Measurements from ENCODE around the gene RNF166. TPM values are rescaled to one million over a fixed set of nuclear protein-coding genes. Genes with fewer than 3 reads are reported as not detected.

RNF166 gene
- polyA plus RNA-seq, 1 donor from 2014 or later, result 34.4 TPM

- no peak for TF ChIP-seq EP300 (conservative IDR thresholded peaks at IDR 0.05; ENCODE audit: poor library complexity, severe bottlenecking)
- no peak for TF ChIP-seq MXI1 (conservative IDR thresholded peaks at IDR 0.05; ENCODE audit: poor library complexity, severe bottlenecking)
- TF ChIP-seq POLR2AphosphoS5 (IDR thresholded peaks at IDR 0.05), result no peak
- no peak for TF ChIP-seq SMC3 (conservative IDR thresholded peaks at IDR 0.05; ENCODE audit: poor library complexity)
- TF ChIP-seq EZH2 (IDR thresholded peaks at IDR 0.05; ENCODE audit: borderline replicate concordance, insufficient read depth, low read length, poor library complexity, severe bottlenecking), result no peak
- no peak for TF ChIP-seq CTCF (IDR thresholded peaks at IDR 0.05; ENCODE audit: poor library complexity, severe bottlenecking)
- no peak for TF ChIP-seq TAF1 (IDR thresholded peaks at IDR 0.05; ENCODE audit: low read depth)
- TF ChIP-seq REST (IDR thresholded peaks at IDR 0.05; ENCODE audit: borderline replicate concordance), result no peak
- no peak for TF ChIP-seq RAD21 (conservative IDR thresholded peaks at IDR 0.05)
- no peak overlapping the region for H3K4me3 ChIP-seq (ENCODE audit: low read length)
- no peak overlapping the region for H3K4me2 ChIP-seq (ENCODE audit: low read length)
- H3F3A ChIP-seq (ENCODE audit: insufficient read depth, low read length, poor library complexity, severe bottlenecking), result no peaks in the 10 kb centered on the region
- no peaks in the 10 kb centered on the region for H3K27me3 ChIP-seq (ENCODE audit: insufficient read depth, low read depth, low read length)
- H3K79me2 ChIP-seq (replicated peaks; ENCODE audit: insufficient read depth, low read length), result no peaks in the 10 kb centered on the region
- H3K9me3 ChIP-seq (ENCODE audit: low read length), result no peaks in the 10 kb centered on the region
- H4K20me1 ChIP-seq (ENCODE audit: insufficient read depth), result no peaks in the 10 kb centered on the region
- no peak overlapping the region for H3K9ac ChIP-seq (ENCODE audit: low read length)
- H3K27ac ChIP-seq (ENCODE audit: low read length), result no peak overlapping the region
- H3K9me2 ChIP-seq (ENCODE audit: insufficient read depth, low read length), result no peaks in the 10 kb centered on the region
- no peak overlapping the region for H2AFZ ChIP-seq (ENCODE audit: low read depth, low read length)
- no peaks in the 10 kb centered on the region for H3K36me3 ChIP-seq (ENCODE audit: insufficient read depth, low read length)
Measured at GRCh38 chr16:88736496-88736895, 30.3 kb upstream of the RNF166 start.

- Histone ChIP-seq H4K20me1 (ENCODE audit: insufficient read depth) (no peaks in the 10 kb centered on the region), H3K9ac (ENCODE audit: low read length) (no peak overlapping the region), H3K27ac (ENCODE audit: low read length) (no peak overlapping the region), H3K4me2 (ENCODE audit: low read length) (no peak overlapping the region), H3K9me2 (ENCODE audit: insufficient read depth, low read length) (no peaks in the 10 kb centered on the region), H3K9me3 (ENCODE audit: low read length) (no peaks in the 10 kb centered on the region), H3K4me3 (ENCODE audit: low read length) (no peak overlapping the region), H3K79me2 (replicated peaks; ENCODE audit: insufficient read depth, low read length) (no peaks in the 10 kb centered on the region), H3F3A (ENCODE audit: insufficient read depth, low read length, poor library complexity, severe bottlenecking) (no peaks in the 10 kb centered on the region), H2AFZ (ENCODE audit: low read depth, low read length) (no peak overlapping the region), H3K36me3 (ENCODE audit: insufficient read depth, low read length) (no peaks in the 10 kb centered on the region), H3K27me3 (ENCODE audit: insufficient read depth, low read depth, low read length) (no peaks in the 10 kb centered on the region)
- no peak for TF ChIP-seq SMC3 (conservative IDR thresholded peaks at IDR 0.05; ENCODE audit: poor library complexity)
- no peak for TF ChIP-seq MXI1 (conservative IDR thresholded peaks at IDR 0.05; ENCODE audit: poor library complexity, severe bottlenecking)
- no peak for TF ChIP-seq EZH2 (IDR thresholded peaks at IDR 0.05; ENCODE audit: borderline replicate concordance, insufficient read depth, low read length, poor library complexity, severe bottlenecking)
- TF ChIP-seq REST (IDR thresholded peaks at IDR 0.05; ENCODE audit: borderline replicate concordance), result no peak
- no peak for TF ChIP-seq TAF1 (IDR thresholded peaks at IDR 0.05; ENCODE audit: low read depth)
- no peak for TF ChIP-seq EP300 (conservative IDR thresholded peaks at IDR 0.05; ENCODE audit: poor library complexity, severe bottlenecking)
- no peak for TF ChIP-seq CTCF (IDR thresholded peaks at IDR 0.05; ENCODE audit: poor library complexity, severe bottlenecking)
Measured at GRCh38 chr16:88736088-88736487, 29.9 kb upstream of the RNF166 start.

Measured in neural cell (in vitro differentiated cells).